Smooth muscle cell (in vitro differentiated cells): ENCODE results near the gene BTG2. TPM values are rescaled to one million over a fixed set of nuclear protein-coding genes. Genes with fewer than 3 reads are reported as not detected.

ENCODE experiments used
- DNase-seq: peaks from one replicate; lab custom pipeline; 2025; ENCODE audit not compliant: unreplicated experiment; lab: John Stamatoyannopoulos, UW
- H2AFZ ChIP-seq: fragments of 200-600 bp; sonication (generic); 2 replicates; pipeline ENCODE4 v1.6.0; 2016; ENCODE audit warnings: antibody characterized with exemption, low read depth, mild to moderate bottlenecking
- H3F3A ChIP-seq: fragments of 200-600 bp; sonication (generic); 2 replicates; pipeline ENCODE4 v1.6.0; 2017; ENCODE audit warnings: antibody characterized with exemption, low read depth
- H3K27ac ChIP-seq: fragments of 200-600 bp; sonication (generic); 2 replicates; pipeline ENCODE4 v1.5.1; 2016; ENCODE audit warnings: low read depth, mild to moderate bottlenecking
- H3K27me3 ChIP-seq: fragments of 200-600 bp; sonication (generic); 2 replicates; pipeline ENCODE4 v1.6.1; 2016; ENCODE audit warnings: low read depth, mild to moderate bottlenecking
- H3K36me3 ChIP-seq: fragments of 200-600 bp; sonication (generic); 2 replicates; pipeline ENCODE4 v1.5.1; 2016; ENCODE audit warnings: low read depth
- H3K4me1 ChIP-seq: fragments of 200-600 bp; sonication (generic); 2 replicates; pipeline ENCODE4 v1.5.1; 2016; ENCODE audit warnings: low read depth
- H3K4me2 ChIP-seq: fragments of 200-600 bp; sonication (generic); 2 replicates; pipeline ENCODE4 v1.6.0; 2016; ENCODE audit warnings: mild to moderate bottlenecking
- H3K4me3 ChIP-seq: fragments of 200-600 bp; sonication (generic); 2 replicates; pipeline ENCODE4 v1.5.1; 2016; ENCODE audit warnings: mild to moderate bottlenecking
- H3K79me2 ChIP-seq: fragments of 200-600 bp; sonication (generic); 2 replicates; pipeline ENCODE4 v1.6.0; 2016; ENCODE audit warnings: low read depth, mild to moderate bottlenecking
- H3K9ac ChIP-seq: fragments of 200-600 bp; sonication (generic); 2 replicates; pipeline ENCODE4 v1.6.0; 2016; ENCODE audit warnings: low read depth
- H3K9me3 ChIP-seq: fragments of 200-600 bp; sonication (generic); replicated peaks from 2 replicates; pipeline ENCODE4 v1.5.1; 2016; ENCODE audit warnings: low read depth
- H4K20me1 ChIP-seq: fragments of 200-600 bp; sonication (generic); 2 replicates; pipeline ENCODE4 v1.6.0; 2016; ENCODE audit warnings: low read depth
- WGBS: methylation state at CpG from one replicate; pipeline ENCODE4 v1.1.7; 2016; ENCODE audit warnings: low lambda C conversion rate; 5-methylcytosine and 5-hydroxymethylcytosine counted together
- polyA plus RNA-seq: library from polyadenylated mRNA; unstranded; fragments of >200 nt; fragmentation: Nextera tagmentation; extraction: Ambion mirVana; gene quantifications from 2 replicates; pipeline ENCODE4 v1.2.1, GENCODE V29; 2016
- total RNA-seq: library from RNA; depleted of rRNA; stranded (reverse); fragments of >200 nt; gene quantifications from 2 replicates; pipeline ENCODE4 v1.2.3, GENCODE V29; 2014
- TF ChIP-seq, protein P1 (sequence below): fragments of 200-600 bp; sonication (generic); IDR thresholded peaks from 2 replicates; pipeline ENCODE4 v1.5.1; 2017; ENCODE audit warnings: borderline replicate concordance, mild to moderate bottlenecking, antibody characterized with exemption; ENCODE audit not compliant: insufficient read depth, poor library complexity, severe bottlenecking

BTG2 gene
- total and polyA plus RNA-seq, 2 experiments from 2014 or later: 80.0 to 93.8 TPM

- Histone ChIP-seq H3K4me1 (peaks cover 52% of the 10 kb centered on the region), H3K4me3 (no peak overlapping the region), H3K79me2 (no peaks in the 10 kb centered on the region), H4K20me1 (no peaks in the 10 kb centered on the region), H3K36me3 (no peaks in the 10 kb centered on the region), H3K9me3 (no peaks in the 10 kb centered on the region), H3F3A (no peaks in the 10 kb centered on the region), H3K4me2 (no peak overlapping the region), H3K9ac (no peak overlapping the region), H3K27ac (no peak overlapping the region), H2AFZ (no peak overlapping the region), H3K27me3 (no peaks in the 10 kb centered on the region)
- WGBS: 78% methylated on average over 3 of the region's 3 CpGs
- no peak for DNase-seq
- TF ChIP-seq, protein P1, sequence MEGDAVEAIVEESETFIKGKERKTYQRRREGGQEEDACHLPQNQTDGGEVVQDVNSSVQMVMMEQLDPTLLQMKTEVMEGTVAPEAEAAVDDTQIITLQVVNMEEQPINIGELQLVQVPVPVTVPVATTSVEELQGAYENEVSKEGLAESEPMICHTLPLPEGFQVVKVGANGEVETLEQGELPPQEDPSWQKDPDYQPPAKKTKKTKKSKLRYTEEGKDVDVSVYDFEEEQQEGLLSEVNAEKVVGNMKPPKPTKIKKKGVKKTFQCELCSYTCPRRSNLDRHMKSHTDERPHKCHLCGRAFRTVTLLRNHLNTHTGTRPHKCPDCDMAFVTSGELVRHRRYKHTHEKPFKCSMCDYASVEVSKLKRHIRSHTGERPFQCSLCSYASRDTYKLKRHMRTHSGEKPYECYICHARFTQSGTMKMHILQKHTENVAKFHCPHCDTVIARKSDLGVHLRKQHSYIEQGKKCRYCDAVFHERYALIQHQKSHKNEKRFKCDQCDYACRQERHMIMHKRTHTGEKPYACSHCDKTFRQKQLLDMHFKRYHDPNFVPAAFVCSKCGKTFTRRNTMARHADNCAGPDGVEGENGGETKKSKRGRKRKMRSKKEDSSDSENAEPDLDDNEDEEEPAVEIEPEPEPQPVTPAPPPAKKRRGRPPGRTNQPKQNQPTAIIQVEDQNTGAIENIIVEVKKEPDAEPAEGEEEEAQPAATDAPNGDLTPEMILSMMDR: no peak
These were observed 18.3 kb downstream of the BTG2 start for GRCh38 chr1:203323587-203323986.

DNA sequence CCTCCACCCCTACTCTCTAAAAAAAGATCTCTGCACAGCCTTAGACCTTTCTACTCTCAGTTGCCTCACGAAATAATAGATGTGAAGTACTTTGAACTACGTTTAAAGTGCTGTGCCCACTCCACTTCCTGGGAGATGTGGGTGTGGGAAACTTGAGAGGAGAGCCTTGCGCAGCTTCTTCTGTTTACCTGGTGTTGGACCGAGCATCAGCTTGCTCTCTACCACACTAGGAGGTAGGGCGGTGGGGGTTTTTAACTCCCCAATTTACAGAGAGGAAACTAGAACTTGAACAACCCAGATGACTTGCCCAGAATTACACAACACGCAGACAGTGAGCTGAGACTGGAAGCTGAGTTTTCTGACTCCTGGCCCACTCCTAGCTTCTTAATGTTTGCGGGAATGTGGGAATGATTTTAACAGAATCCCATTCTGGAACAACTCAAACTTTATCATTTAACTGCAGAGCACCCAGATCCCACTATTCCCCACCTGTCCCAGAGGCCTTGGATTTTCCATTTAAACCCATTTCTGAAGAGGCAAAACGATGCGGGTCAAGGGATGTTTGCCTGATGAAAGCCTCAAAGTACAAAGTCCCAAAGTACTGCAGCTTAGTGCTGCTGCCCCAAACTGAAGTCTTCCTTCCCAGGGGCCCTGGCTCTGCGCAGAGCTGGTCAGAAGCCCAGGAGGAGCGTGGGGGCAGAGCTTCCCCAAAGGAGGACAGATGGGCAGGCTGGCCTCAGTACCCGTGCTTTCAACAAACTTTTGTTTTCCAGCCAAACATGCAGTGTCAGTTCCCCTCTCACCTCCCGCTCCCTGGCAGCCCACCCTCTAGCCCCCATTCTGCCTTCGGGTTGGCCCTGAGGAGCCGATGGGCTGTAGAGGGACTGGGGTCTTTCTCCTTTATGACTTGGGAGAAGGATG lies 19.0 kb downstream of the BTG2 start:
- TF ChIP-seq, protein P1: no peak
- DNase-seq: no peak
- no peaks in the 10 kb centered on the region for H3K9me3 ChIP-seq
- no peaks in the 10 kb centered on the region for H4K20me1 ChIP-seq
- no peak overlapping the region for H3K4me3 ChIP-seq
- H3F3A ChIP-seq: no peaks in the 10 kb centered on the region
- peaks cover 52% of the 10 kb centered on the region for H3K4me1 ChIP-seq
- no peak overlapping the region for H3K4me2 ChIP-seq
- H3K27ac ChIP-seq: no peak overlapping the region
- WGBS: 86% methylated on average over 15 of the region's 15 CpGs
- no peaks in the 10 kb centered on the region for H3K79me2 ChIP-seq
- H3K36me3 ChIP-seq: no peaks in the 10 kb centered on the region
- H3K27me3 ChIP-seq: no peaks in the 10 kb centered on the region
- H2AFZ ChIP-seq: no peak overlapping the region
- no peak overlapping the region for H3K9ac ChIP-seq

DNA sequence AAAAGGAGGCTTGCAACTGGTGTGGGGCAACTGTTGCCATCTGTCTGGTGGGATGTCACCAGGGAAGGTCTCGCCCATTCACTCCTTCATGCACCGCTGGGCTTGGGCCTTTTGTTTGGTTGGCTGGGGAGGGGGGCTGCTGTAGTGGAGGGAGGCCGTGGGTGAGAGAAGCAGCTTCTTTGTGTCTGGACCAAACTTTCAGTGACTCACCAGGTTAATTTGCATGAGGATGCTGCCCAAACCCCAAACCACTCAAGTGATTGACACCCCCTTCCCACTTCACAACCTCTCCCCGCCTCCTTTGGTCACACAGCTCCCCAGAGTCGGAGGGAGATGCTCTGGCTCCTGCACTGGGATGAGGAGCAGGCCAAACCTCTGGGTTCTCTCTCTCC lies 19.7 kb downstream of the BTG2 start:
- Histone ChIP-seq H3K27ac (no peak overlapping the region), H4K20me1 (no peaks in the 10 kb centered on the region), H3K27me3 (no peaks in the 10 kb centered on the region), H3K9me3 (no peaks in the 10 kb centered on the region), H3K36me3 (no peaks in the 10 kb centered on the region), H3K4me2 (no peak overlapping the region), H3F3A (no peaks in the 10 kb centered on the region), H2AFZ (no peak overlapping the region), H3K79me2 (no peaks in the 10 kb centered on the region), H3K4me3 (no peak overlapping the region), H3K4me1 (peaks cover 52% of the 10 kb centered on the region), H3K9ac (no peak overlapping the region)
- WGBS: 61% methylated on average over 5 of the region's 5 CpGs
- TF ChIP-seq, protein P1: no peak
- DNase-seq: no peak
